Chondrocyte (in vitro differentiated cells): ENCODE measurements around the gene FBXO7. TPM values are rescaled to one million over a fixed set of nuclear protein-coding genes. Genes with fewer than 3 reads are reported as not detected.

Experiments used
- DNase-seq: peaks from one replicate; pipeline ENCODE4 v3.0.0; 2021; ENCODE audit warnings: mixed read lengths, low spot score
- H3K27ac Mint-ChIP-seq: one replicate; pipeline ENCODE4 v1.8.0; 2021; ENCODE audit warnings: mild to moderate bottlenecking, moderate library complexity, mixed read lengths; ENCODE audit not compliant: unreplicated experiment
- H3K27me3 Mint-ChIP-seq: 2 replicates; pipeline ENCODE4 v1.8.0; 2021; ENCODE audit warnings: low read depth, mixed read lengths
- H3K36me3 Mint-ChIP-seq: 2 replicates; pipeline ENCODE4 v1.8.0; 2021; ENCODE audit warnings: low read depth, mixed read lengths
- H3K4me1 Mint-ChIP-seq: 2 replicates; pipeline ENCODE4 v1.8.0; 2021; ENCODE audit warnings: low read depth, mild to moderate bottlenecking, mixed read lengths
- H3K4me3 Mint-ChIP-seq: one replicate; pipeline ENCODE4 v1.8.0; 2021; ENCODE audit warnings: mild to moderate bottlenecking, moderate library complexity, mixed read lengths; ENCODE audit not compliant: unreplicated experiment
- H3K9me3 Mint-ChIP-seq: 2 replicates; pipeline ENCODE4 v1.8.0; 2021; ENCODE audit warnings: low read depth, mixed read lengths
- CTCF ChIP-seq: fragments of 200-600 bp; sonication (generic); IDR thresholded peaks from 2 replicates; pipeline ENCODE4 v1.5.0; 2021; ENCODE audit warnings: antibody characterized with exemption, mild to moderate bottlenecking, moderate library complexity
- total RNA-seq: library from RNA; stranded (reverse); gene quantifications from 3 replicates; pipeline ENCODE4 v1.2.1, GENCODE V29; 2021

The FBXO7 gene
- total RNA-seq, 1 donor from 2014 or later: 76.6 TPM

DNA sequence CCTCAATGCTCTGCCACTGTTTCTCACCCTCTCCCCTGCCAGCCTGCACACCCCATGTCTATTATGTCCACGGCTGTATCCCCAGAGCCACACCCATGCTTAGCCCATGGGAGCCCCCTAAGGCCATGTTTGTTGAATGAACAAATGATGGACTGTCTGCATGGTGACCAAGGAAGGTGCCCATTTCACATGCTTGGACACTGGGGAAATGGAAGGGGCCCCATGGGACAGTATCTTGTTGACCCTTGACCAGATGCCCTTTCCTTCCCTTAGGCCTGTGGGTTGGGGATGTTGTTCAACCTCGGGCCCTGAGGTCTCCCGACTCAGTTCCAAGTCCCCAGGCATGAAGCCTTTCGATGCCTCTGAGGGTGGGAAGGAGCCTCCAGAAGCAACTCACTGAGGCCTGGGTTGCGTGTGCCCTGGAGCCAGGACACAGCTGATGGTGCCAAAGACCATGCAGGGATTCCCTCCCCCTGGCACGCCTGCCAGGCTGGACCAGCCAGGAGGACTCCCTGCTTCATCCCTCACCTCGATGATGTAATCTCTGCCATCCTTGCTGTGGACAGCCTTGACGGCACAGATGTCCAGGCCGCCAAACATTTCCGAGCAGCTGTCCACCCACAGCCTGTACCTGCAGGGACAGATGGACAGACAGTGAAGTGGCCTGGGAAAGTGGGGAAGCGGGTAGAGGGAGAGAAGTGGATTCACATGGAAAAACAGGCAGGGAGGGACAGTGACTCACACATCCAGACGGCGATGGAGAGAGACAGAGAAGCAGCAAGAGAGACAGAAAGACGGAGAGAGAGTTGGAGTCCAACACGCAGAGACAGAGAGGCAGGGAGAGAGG is 58.9 kb downstream of the FBXO7 start:
- no peak for TF ChIP-seq CTCF
- Mint-ChIP-seq H3K36me3 (no peaks in the 10 kb centered on the region), H3K27me3 (peaks cover 3% of the 10 kb centered on the region), H3K9me3 (peaks cover 3% of the 10 kb centered on the region), H3K4me3 (no peak overlapping the region), H3K4me1 (peaks cover 49% of the 10 kb centered on the region), H3K27ac (peak overlapping the region; percentile 78)
- no peak for DNase-seq

DNA sequence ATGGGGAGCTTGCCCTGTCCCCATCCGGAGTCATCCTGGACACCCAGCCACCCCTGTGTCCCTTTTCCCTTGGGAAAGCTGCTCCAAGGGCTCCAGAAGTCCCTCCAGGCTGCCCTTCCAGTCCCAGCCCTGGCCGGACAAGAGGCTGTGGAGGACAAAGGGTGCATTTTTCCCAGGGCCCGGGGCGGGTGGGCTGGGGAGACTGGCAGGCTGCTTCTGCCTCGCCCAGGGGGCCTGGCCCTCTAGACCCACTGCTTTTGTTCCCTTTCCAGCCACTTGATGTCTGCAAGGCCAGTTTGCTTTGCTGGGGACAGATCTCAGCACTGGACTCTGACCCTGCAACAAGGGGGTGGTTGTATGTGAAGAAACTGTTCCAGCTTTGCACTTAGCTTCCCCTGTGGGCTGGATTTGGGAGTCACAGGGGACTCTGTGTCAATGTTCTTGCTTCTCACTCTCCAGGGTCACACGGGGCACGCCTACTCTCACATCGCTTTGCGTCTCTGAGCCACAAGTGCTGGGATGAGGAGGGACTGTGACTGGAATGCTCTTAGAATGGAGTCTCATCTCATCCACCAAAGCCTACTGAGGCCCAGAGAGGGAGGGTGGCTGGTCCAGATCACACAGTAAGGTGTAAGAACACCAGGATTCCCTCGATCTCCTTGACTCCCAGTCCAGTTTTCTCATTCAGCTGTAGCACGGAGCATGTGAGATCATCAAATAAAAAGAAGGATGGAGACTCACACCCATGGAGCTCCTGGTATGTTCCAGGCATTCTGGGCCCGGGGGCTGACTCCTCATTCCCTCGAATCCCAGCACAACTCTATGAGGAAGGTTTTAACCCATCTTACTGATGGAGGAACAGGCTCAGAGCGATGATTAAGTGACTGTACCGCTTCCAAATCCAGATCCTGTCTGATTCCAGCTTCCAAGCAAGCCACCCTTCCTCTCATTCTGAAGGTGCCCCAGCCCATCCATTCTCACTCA is 59.9 kb downstream of the FBXO7 start:
- H3K4me1 Mint-ChIP-seq: peaks cover 43% of the 10 kb centered on the region
- no peaks in the 10 kb centered on the region for H3K36me3 Mint-ChIP-seq
- DNase-seq: no peak
- H3K9me3 Mint-ChIP-seq: peaks cover 3% of the 10 kb centered on the region
- no peak overlapping the region for H3K4me3 Mint-ChIP-seq
- no peak overlapping the region for H3K27ac Mint-ChIP-seq
- peaks cover 2% of the 10 kb centered on the region for H3K27me3 Mint-ChIP-seq
- no peak for TF ChIP-seq CTCF

DNA sequence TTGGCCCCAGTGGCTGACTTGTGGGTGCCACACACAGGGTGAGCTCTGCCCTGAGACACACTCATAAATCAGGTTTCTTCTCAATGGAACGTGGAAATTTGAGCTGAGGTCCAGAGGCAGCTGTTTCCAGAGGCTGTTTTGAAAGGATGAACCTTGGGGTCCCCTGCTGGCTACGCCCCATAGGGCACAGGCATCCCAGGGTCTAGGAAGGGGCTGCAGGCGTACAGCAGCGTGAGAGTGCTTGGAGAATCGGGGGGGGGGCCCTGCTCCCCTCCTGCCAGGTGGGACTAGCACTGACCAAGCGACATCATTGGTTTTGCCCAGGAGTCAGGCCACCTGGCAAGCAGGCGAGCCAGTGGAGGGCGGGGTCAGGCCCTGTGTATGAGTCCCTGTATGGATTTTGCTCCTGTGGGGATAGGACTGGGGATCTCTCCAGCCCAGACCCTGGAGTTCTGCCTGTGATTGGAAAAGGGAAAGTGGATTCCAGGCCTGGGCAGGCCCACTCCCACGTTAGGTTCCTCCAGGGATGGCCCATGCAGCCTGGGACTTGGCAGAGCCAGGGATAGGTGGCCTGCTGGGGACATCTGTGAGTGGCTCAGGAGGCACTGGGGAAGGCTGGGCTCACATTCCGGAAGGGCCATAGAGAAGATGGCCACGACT is 61.0 kb downstream of the FBXO7 start:
- no peak for DNase-seq
- no peak overlapping the region for H3K4me3 Mint-ChIP-seq
- peaks cover 42% of the 10 kb centered on the region for H3K4me1 Mint-ChIP-seq
- H3K27ac Mint-ChIP-seq: no peak overlapping the region
- peaks cover 2% of the 10 kb centered on the region for H3K27me3 Mint-ChIP-seq
- TF ChIP-seq CTCF: no peak
- H3K9me3 Mint-ChIP-seq: peaks cover 3% of the 10 kb centered on the region
- H3K36me3 Mint-ChIP-seq: no peaks in the 10 kb centered on the region

GRCh38 chr22:32536352-32536751 is 61.7 kb downstream of the FBXO7 start:
- Mint-ChIP-seq H3K27me3 (peaks cover 2% of the 10 kb centered on the region), H3K27ac (no peak overlapping the region), H3K36me3 (no peaks in the 10 kb centered on the region), H3K4me1 (peaks cover 39% of the 10 kb centered on the region), H3K4me3 (no peak overlapping the region), H3K9me3 (peaks cover 3% of the 10 kb centered on the region)
- TF ChIP-seq CTCF: no peak
- no peak for DNase-seq

- no peak overlapping the region for H3K4me3 Mint-ChIP-seq
- H3K4me1 Mint-ChIP-seq: peaks cover 17% of the 10 kb centered on the region
- H3K27ac Mint-ChIP-seq: no peak overlapping the region
- peaks cover 3% of the 10 kb centered on the region for H3K9me3 Mint-ChIP-seq
- no peaks in the 10 kb centered on the region for H3K36me3 Mint-ChIP-seq
- DNase-seq: no peak
- TF ChIP-seq CTCF: no peak
- H3K27me3 Mint-ChIP-seq: peaks cover 5% of the 10 kb centered on the region
Observed at GRCh38 chr22:32538521-32538920, 63.9 kb downstream of the FBXO7 start.
